Loucy (cell line): Measurements from ENCODE around the gene PDGFC.

Source experiments
- H2AFZ ChIP-seq: fragments of 200-600 bp; sonication (generic); 2 replicates; pipeline ENCODE4 v1.6.0; 2016; ENCODE audit warnings: antibody characterized with exemption, mild to moderate bottlenecking, low read length, moderate library complexity
- H3F3A ChIP-seq: fragments of 200-600 bp; 2 replicates; pipeline ENCODE4 v1.6.0; 2016; ENCODE audit warnings: antibody characterized with exemption, low read depth, mild to moderate bottlenecking
- H3K27me3 ChIP-seq: fragments of 200-600 bp; sonication (generic); 2 replicates; pipeline ENCODE4 v1.6.1; 2014; ENCODE audit warnings: low read length, mild to moderate bottlenecking; ENCODE audit not compliant: insufficient read depth, poor library complexity, severe bottlenecking
- H3K36me3 ChIP-seq: fragments of 200-600 bp; sonication (generic); 2 replicates; pipeline ENCODE4 v1.6.1; 2016; ENCODE audit warnings: low read length; ENCODE audit not compliant: insufficient read depth
- H3K4me1 ChIP-seq: fragments of 200-600 bp; sonication (generic); 2 replicates; pipeline ENCODE4 v1.5.1; 2014; ENCODE audit warnings: low read length, mild to moderate bottlenecking; ENCODE audit not compliant: insufficient read depth, poor library complexity, severe bottlenecking
- H3K4me2 ChIP-seq: fragments of 200-600 bp; sonication (generic); 2 replicates; pipeline ENCODE4 v1.6.0; 2014; ENCODE audit warnings: antibody characterized with exemption, low read length, low read depth, mild to moderate bottlenecking; ENCODE audit not compliant: poor library complexity, severe bottlenecking
- H3K4me3 ChIP-seq: fragments of 200-600 bp; sonication (generic); 2 replicates; pipeline ENCODE4 v1.5.1; 2014; ENCODE audit warnings: low read length, mild to moderate bottlenecking, mixed read lengths; ENCODE audit not compliant: poor library complexity, severe bottlenecking
- H3K79me2 ChIP-seq: fragments of 200-600 bp; sonication (generic); 2 replicates; pipeline ENCODE4 v1.6.1; 2014; ENCODE audit warnings: low read length; ENCODE audit not compliant: insufficient read depth
- H3K9ac ChIP-seq: fragments of 200-600 bp; sonication (generic); 2 replicates; pipeline ENCODE4 v1.6.0; 2014; ENCODE audit warnings: mild to moderate bottlenecking, low read depth, low read length, moderate library complexity; ENCODE audit not compliant: poor library complexity, severe bottlenecking
- H3K9me2 ChIP-seq: fragments of 200-600 bp; sonication (generic); replicated peaks from 2 replicates; pipeline ENCODE4 v1.6.1; 2016; ENCODE audit warnings: low read depth, low read length, mixed read lengths
- H3K9me3 ChIP-seq: fragments of 200-600 bp; sonication (generic); 2 replicates; pipeline ENCODE4 v1.6.1; 2014; ENCODE audit warnings: mild to moderate bottlenecking, antibody characterized with exemption, low read length, low read depth; ENCODE audit not compliant: insufficient read depth
- H4K20me1 ChIP-seq: fragments of 200-600 bp; sonication (generic); 2 replicates; pipeline ENCODE4 v1.6.0; 2014; ENCODE audit warnings: antibody characterized with exemption, low read length, mild to moderate bottlenecking; ENCODE audit not compliant: insufficient read depth, poor library complexity, severe bottlenecking
- CTCF ChIP-seq: fragments of 200-600 bp; sonication (generic); conservative IDR thresholded peaks from 2 replicates; pipeline ENCODE4 v1.5.1; 2014; ENCODE audit warnings: mild to moderate bottlenecking, antibody characterized with exemption, low read length
- EZH2phosphoT487 ChIP-seq: fragments of 200-600 bp; IDR thresholded peaks from 2 replicates; pipeline ENCODE4 v1.6.1; 2018; ENCODE audit warnings: antibody characterized with exemption, mild to moderate bottlenecking, moderate library complexity, borderline replicate concordance

Gene PDGFC

DNA sequence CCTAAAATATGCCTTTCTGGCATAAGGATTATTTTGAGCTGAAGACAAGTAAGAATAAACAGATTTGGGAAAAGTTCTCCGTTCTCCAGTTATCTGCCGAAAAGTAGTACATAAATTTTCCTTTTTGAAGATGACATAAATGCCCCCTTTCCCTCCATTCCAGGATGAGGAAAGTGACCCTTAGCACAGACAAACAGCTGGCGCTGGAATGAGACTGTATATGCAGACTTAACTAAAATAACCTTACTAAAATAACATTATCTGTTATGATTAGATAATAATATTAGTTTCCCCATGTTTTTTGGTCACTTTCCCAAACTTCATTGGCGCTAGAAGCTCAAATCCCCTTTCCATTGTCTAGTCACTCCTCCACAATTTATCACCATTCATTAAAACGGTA, 21.5 kb downstream of the PDGFC start:
- no peak for TF ChIP-seq CTCF
- TF ChIP-seq EZH2phosphoT487, result no peak
- no peaks in the 10 kb centered on the region for H3K4me1 ChIP-seq

GRCh38 chr4:156949373-156949814, 22.2 kb downstream of the PDGFC start:
- Histone ChIP-seq H3K36me3 (no peaks in the 10 kb centered on the region), H3K4me1 (no peaks in the 10 kb centered on the region), H2AFZ (no peak overlapping the region), H3K9me2 (no peaks in the 10 kb centered on the region), H3K4me2 (no peak overlapping the region), H3F3A (no peaks in the 10 kb centered on the region), H3K27me3 (no peaks in the 10 kb centered on the region), H3K9ac (no peak overlapping the region), H3K9me3 (no peaks in the 10 kb centered on the region), H4K20me1 (no peaks in the 10 kb centered on the region), H3K79me2 (no peaks in the 10 kb centered on the region), H3K4me3 (no peak overlapping the region)
- no peak for TF ChIP-seq EZH2phosphoT487
- TF ChIP-seq CTCF, result no peak

More for the DNA sequence above, 21.5 kb downstream of the PDGFC start:
- Histone ChIP-seq H3K9ac (no peak overlapping the region), H3K9me3 (no peaks in the 10 kb centered on the region), H3K36me3 (no peaks in the 10 kb centered on the region), H3K9me2 (no peaks in the 10 kb centered on the region), H3K4me2 (no peak overlapping the region), H2AFZ (no peak overlapping the region), H4K20me1 (no peaks in the 10 kb centered on the region), H3K4me3 (no peak overlapping the region), H3K79me2 (no peaks in the 10 kb centered on the region), H3K27me3 (no peaks in the 10 kb centered on the region), H3F3A (no peaks in the 10 kb centered on the region)

- TF ChIP-seq EZH2phosphoT487 (no peak), CTCF (no peak)
- Histone ChIP-seq H3K4me1 (no peaks in the 10 kb centered on the region), H4K20me1 (no peaks in the 10 kb centered on the region), H3K9me2 (no peaks in the 10 kb centered on the region), H3K4me3 (no peak overlapping the region), H3F3A (no peaks in the 10 kb centered on the region), H3K36me3 (no peaks in the 10 kb centered on the region), H3K27me3 (no peaks in the 10 kb centered on the region), H3K9ac (no peak overlapping the region), H2AFZ (no peak overlapping the region), H3K4me2 (no peak overlapping the region), H3K9me3 (no peaks in the 10 kb centered on the region), H3K79me2 (no peaks in the 10 kb centered on the region)
Observed at GRCh38 chr4:156948738-156949137, 22.9 kb downstream of the PDGFC start.
